ENCODE results near the gene ATG2A. TPM values are rescaled to one million over a fixed set of nuclear protein-coding genes. Genes with fewer than 3 reads are reported as not detected.

Gene ATG2A
- total RNA-seq, 4 donors from 2014 or later = 73.8 to 118 (median 91.2) TPM

DNA sequence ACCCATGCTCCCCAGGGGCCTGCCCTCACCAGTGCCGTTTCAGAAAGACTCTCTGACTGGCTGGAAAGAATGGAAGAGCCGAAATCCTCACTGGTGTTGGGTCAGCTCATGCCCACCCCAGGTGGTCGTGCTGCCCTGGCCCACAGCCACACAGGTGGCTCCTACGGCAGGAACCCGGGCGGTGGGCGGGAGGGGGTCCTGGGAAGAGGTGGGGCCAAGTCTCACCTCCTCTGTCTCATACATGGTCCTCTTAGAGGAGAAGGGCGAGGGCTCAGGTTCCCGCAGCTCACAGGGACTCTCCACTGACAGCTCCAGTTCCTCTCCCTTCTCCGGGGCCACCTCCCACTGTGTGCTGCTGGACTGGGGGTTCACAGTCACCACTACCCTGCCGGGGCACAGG, 8.2 kb downstream of the ATG2A start:
- no peak for TF ChIP-seq POLR2A (IDR thresholded peaks at IDR 0.05)
- TF ChIP-seq, protein P1, sequence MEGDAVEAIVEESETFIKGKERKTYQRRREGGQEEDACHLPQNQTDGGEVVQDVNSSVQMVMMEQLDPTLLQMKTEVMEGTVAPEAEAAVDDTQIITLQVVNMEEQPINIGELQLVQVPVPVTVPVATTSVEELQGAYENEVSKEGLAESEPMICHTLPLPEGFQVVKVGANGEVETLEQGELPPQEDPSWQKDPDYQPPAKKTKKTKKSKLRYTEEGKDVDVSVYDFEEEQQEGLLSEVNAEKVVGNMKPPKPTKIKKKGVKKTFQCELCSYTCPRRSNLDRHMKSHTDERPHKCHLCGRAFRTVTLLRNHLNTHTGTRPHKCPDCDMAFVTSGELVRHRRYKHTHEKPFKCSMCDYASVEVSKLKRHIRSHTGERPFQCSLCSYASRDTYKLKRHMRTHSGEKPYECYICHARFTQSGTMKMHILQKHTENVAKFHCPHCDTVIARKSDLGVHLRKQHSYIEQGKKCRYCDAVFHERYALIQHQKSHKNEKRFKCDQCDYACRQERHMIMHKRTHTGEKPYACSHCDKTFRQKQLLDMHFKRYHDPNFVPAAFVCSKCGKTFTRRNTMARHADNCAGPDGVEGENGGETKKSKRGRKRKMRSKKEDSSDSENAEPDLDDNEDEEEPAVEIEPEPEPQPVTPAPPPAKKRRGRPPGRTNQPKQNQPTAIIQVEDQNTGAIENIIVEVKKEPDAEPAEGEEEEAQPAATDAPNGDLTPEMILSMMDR (IDR thresholded peaks at IDR 0.05) = no peak
- intact Hi-C loops (cut with DNase I; ENCODE audit: low total_unique reads) = no loop called here
- 88 to 90% methylated on average over 11 of the region's 11 CpGs for WGBS, 2 donors
- no peak overlapping the region for H3K4me3 ChIP-seq (ENCODE audit: low read depth, poor library complexity, severe bottlenecking)
- no peak for DNase-seq (ENCODE audit: low spot score in 2 of 2)

DNA sequence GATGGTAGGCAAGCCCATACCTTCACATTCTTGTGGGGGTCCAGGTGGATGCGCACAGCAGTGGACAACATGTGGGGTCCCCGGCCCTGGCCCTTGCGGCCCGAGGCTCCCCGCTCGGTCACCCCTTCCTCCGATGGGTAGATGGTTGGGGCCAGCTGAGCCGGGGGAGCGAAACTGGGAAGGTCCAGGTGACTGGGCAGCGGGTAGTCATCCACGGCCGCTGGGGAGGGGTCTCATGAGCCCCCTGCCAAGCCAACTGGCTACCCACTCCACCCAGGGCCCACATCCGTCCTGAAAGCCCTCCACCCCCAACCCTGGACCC, 10.7 kb downstream of the ATG2A start:
- TF ChIP-seq POLR2A (IDR thresholded peaks at IDR 0.05) = no peak
- TF ChIP-seq, protein P1 (IDR thresholded peaks at IDR 0.05) = no peak
- DNase-seq (ENCODE audit: low spot score in 2 of 2) = no peak
- intact Hi-C loops (cut with DNase I; ENCODE audit: low total_unique reads) = no loop called here
- WGBS, 2 donors = 92 to 97% methylated on average over 6 to 13 of the region's 13 CpGs
- no peak overlapping the region for H3K4me3 ChIP-seq (ENCODE audit: low read depth, poor library complexity, severe bottlenecking)

DNA sequence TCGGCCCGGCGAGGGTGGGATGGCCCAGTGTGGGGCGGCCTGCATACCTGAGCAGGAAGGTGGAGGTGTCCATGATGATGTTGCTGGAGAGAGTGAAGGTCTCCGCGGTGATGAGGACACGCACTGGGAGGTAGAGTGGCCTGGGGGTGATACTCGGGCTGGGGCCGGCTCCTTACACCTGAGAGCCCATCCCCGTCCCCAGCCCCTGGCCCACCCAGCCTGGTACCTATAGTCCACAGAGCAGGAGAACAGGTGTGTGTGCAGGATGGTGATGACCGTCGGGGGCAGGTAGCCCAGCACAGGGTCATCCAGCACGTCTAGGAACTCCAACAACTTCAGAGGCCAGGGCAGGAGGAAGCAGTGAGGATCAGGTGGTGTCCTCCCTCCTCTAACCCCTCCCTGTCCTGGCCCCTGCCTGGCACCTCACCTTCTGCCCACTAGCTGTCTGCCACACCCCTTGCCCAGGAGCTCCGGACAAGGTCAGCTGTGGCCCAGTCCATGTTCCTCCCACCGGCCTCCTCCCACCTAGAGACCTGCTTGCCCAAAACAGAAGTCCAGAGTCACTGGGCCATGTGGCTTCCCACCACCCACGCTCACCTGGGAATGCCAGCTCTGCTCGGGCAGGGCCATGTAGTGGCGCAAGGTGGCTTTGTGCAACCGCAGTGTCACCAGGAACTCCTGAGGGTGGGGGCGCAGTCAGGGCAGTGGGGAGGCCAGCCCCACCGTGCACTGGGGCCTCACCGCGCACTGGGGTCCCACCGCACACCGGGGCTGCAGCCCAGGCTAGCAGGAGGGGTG, 11.3 kb downstream of the ATG2A start:
- TF ChIP-seq, protein P1 (IDR thresholded peaks at IDR 0.05) = no peak
- no peak for TF ChIP-seq POLR2A (IDR thresholded peaks at IDR 0.05)
- no peak overlapping the region for H3K4me3 ChIP-seq (ENCODE audit: low read depth, poor library complexity, severe bottlenecking)
- 92 to 93% methylated on average over 14 to 24 of the region's 25 CpGs for WGBS, 2 donors
- DNase-seq (ENCODE audit: low spot score in 2 of 2) = no peak
- intact Hi-C loops (cut with DNase I; ENCODE audit: low total_unique reads) = no loop called here

DNA sequence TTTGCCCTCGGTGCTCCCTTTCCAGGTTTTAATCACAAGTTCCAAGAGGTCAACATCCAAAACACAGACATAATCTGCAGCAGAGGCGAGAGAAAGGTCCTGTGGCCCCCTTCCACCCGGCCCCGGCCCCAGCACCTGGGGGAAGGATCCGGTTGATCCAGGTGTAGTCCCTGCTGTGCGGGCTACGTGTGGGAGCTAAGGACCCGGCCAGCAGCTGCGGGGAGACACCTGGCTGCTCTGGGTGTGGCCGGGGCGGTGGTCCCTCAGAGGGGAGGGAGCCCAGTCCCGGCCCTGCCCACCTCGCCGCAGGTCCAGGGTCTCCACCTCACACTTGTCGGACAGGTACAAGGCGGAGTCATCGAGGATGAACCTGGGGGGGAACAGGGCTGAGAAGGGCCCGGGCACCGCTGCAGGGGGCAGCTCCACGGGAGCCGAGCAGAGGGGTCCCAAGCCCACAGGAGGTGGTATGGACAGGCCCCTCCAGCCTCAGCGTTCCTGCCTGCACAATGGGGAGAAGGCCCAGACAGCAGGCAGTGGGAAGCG, 13.6 kb downstream of the ATG2A start:
- intact Hi-C loops (cut with DNase I; ENCODE audit: low total_unique reads) = no loop called here
- TF ChIP-seq, protein P1 (IDR thresholded peaks at IDR 0.05) = no peak
- TF ChIP-seq POLR2A (IDR thresholded peaks at IDR 0.05) = no peak
- no peak for DNase-seq (ENCODE audit: low spot score in 2 of 2)
- 95 to 97% methylated on average over 9 to 14 of the region's 23 CpGs for WGBS, 2 donors
- H3K4me3 ChIP-seq (ENCODE audit: low read depth, poor library complexity, severe bottlenecking) = no peak overlapping the region

DNA sequence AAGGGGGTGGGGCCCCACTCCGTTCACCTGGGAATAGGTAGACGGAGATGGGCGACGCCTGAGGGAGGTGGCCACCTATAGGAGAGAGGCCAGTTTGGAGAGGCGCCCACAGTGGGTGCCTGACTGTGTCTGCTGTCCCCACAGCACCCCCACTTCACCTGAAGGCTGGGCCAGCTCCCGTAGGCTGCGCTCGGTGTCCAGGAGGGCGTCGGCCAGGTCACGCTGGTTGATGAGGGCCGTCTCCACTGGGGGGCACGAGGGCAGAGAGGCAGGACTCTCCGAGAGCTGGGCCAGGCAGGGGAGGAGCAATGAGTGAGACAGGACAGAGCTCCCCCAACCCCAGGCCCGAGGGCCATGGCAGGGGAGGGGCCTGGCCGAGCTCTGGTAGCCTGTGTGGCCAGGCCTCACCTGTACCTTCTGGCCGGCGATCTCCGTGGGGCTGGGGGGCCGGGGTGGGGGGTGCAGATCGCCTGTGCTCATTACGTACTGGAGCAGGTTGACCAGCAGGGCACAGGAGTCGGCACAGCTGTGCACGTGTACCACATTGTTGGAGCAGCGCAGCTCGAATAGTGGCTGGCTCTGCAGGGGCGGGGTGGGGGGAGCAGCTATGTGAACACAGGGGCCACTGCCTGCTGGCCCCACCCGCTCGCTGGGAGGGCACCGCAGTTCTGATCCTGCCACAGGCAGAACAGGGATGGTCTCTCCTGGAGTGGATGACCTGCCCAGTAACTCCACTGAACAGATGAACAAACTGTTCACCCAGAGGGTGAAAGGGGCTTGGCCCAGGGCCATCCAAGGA, 14.7 kb downstream of the ATG2A start:
- TF ChIP-seq, protein P1 (IDR thresholded peaks at IDR 0.05) = no peak
- no peak for TF ChIP-seq POLR2A (IDR thresholded peaks at IDR 0.05)

More for the DNA sequence above, 14.7 kb downstream of the ATG2A start:
- intact Hi-C loops (cut with DNase I; ENCODE audit: low total_unique reads) = no loop called here
- WGBS, 2 donors = 84 to 92% methylated on average over 21 to 25 of the region's 30 CpGs
- no peak for DNase-seq (ENCODE audit: low spot score in 2 of 2)
- no peak overlapping the region for H3K4me3 ChIP-seq (ENCODE audit: low read depth, poor library complexity, severe bottlenecking)
